ENCODE measurements around the gene ZNF536. TPM values are rescaled to one million over a fixed set of nuclear protein-coding genes. Genes with fewer than 3 reads are reported as not detected.

The ZNF536 gene
- total and polyA plus RNA-seq, 2 donors (not counting 3 experiments of a cell fraction or from before 2014, with no cell fraction given), result not detected

DNA sequence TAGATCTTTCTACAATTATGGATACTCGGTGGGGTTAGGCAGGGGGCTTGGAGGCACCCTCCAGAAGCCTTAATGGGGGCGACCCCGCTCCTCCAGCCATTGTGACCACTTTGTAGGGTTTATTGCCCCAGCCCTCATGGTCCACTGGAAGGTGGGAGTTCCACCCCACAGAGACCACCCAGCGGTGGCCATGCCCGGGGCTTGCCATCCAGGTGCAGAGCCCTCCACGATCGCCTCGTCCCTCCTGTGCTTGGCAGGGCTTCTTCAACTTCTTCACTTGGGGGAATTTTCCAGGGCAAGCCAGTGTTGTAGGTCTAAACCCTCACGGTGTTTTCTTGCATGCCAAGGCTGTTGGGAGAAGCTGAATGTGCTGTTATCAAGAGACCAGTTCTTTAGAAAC, 16.1 kb downstream of the ZNF536 start:
- Histone ChIP-seq H4K20me1 (replicated peaks; ENCODE audit: control insufficient read depth, extremely low read depth, insufficient read depth, low read length) (no peaks in the 10 kb centered on the region), H3K27ac (ENCODE audit: insufficient read depth, low read depth, low read length) (no peak overlapping the region), H3K36me3 (ENCODE audit: control insufficient read depth in 2 of 2, extremely low read depth in 1 of 2, insufficient read depth in 2 of 2, low read length in 2 of 2) (no peaks in the 10 kb centered on the region), H3K27me3 (ENCODE audit: control insufficient read depth in 2 of 2, insufficient read depth in 2 of 2, low read length in 2 of 2) (no peaks in the 10 kb centered on the region), H2AFZ (ENCODE audit: low read depth, low read length) (no peak overlapping the region), H3K79me2 (ENCODE audit: control insufficient read depth, insufficient read depth, low read length) (no peaks in the 10 kb centered on the region), H3K4me3 (replicated peaks in 1 of 3; ENCODE audit: insufficient read depth in 1 of 3, low read depth in 1 of 3, low read length in 3 of 3) (no peak overlapping the region), H3K9ac (replicated peaks; ENCODE audit: extremely low read depth, insufficient read depth, low read length) (no peak overlapping the region), H3K9me1 (replicated peaks; ENCODE audit: control insufficient read depth, extremely low read depth, insufficient read depth, low read length) (no peaks in the 10 kb centered on the region), H3K9me3 (replicated peaks; ENCODE audit: control insufficient read depth, insufficient read depth, low read length) (no peaks in the 10 kb centered on the region), H3K4me1 (ENCODE audit: control insufficient read depth, extremely low read depth, insufficient read depth, low read length) (no peaks in the 10 kb centered on the region), H3K4me2 (ENCODE audit: insufficient read depth, low read length) (no peak overlapping the region)
- FAIRE-seq (no peak), DNase-seq (ENCODE audit: low read depth, low spot score) (no peak)
- BruUV-seq (replicated peaks), result no TSS peak
- dilution Hi-C loops (cut with MboI; ENCODE audit: extremely low pct_ligation_motif_present, low sequenced_read_pairs), result no loop called here
- POLR2A ChIA-PET, result no interaction called here
- intact Hi-C loops (cut with micrococcal nuclease), result no loop called here
- TF ChIP-seq, protein P1, sequence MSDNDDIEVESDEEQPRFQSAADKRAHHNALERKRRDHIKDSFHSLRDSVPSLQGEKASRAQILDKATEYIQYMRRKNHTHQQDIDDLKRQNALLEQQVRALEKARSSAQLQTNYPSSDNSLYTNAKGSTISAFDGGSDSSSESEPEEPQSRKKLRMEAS (IDR thresholded peaks at IDR 0.05; ENCODE audit: insufficient read depth, insufficient read length), result no peak
- no peak for TF ChIP-seq POLR2AphosphoS5 (IDR thresholded peaks at IDR 0.05; ENCODE audit: insufficient read depth, low read depth, low read length)
- no peak for TF ChIP-seq CTCF (IDR thresholded peaks at IDR 0.05; ENCODE audit: extremely low read depth in 1 of 2, insufficient read depth in 1 of 2, low read depth in 1 of 2, low read length in 2 of 2)
- TF ChIP-seq MYC (IDR thresholded peaks at IDR 0.05; ENCODE audit: low read depth, low read length), result no peak
- no peak for TF ChIP-seq JUN (IDR thresholded peaks at IDR 0.05; ENCODE audit: borderline replicate concordance, insufficient read depth, insufficient read length, low read depth)
- no peak for TF ChIP-seq POLR2A (IDR thresholded peaks at IDR 0.05; ENCODE audit: low read depth, low read length)
- no peak for TF ChIP-seq FOS (IDR thresholded peaks at IDR 0.05; ENCODE audit: borderline replicate concordance, insufficient read depth, low read length)
- CTCF ChIA-PET, result no interaction called here
